ENCODE measurements around the gene TRPC6. TPM values are rescaled to one million over a fixed set of nuclear protein-coding genes. Genes with fewer than 3 reads are reported as not detected.

TRPC6 gene
- total RNA-seq, 1 experiment from 2014 or later, result 1.3 TPM

DNA sequence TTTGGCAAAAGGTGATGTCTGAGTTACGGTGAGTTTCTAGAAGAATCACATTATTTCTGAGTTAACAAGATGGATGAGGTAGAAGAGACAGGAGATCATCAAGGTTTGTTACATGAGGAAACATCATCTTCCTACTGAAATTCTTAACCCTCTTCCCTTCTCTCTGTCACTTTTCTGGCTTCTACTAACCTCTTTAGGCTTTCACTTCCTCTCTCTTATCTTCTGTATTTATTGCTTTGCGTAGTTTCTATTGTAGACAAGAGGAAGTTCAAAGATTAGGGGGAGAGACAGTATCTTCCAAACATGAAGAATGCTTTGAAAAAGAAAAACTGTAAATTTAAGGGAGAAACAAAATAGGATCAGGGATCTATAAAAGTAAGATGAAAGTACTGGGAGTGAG lies 75.4 kb downstream of the TRPC6 start:
- no peak overlapping the region for H3K4me3 Mint-ChIP-seq
- no peaks in the 10 kb centered on the region for H3K36me3 Mint-ChIP-seq
- peaks cover 5% of the 10 kb centered on the region for H3K9me3 Mint-ChIP-seq
- H3K27ac Mint-ChIP-seq, result no peak overlapping the region
- no peak for DNase-seq (ENCODE audit: low spot score)
- H3K4me1 Mint-ChIP-seq, result peaks cover 12% of the 10 kb centered on the region
- POLR2A ChIA-PET, result no interaction called here
- CTCF ChIA-PET, result no interaction called here
- TF ChIP-seq, protein P1, sequence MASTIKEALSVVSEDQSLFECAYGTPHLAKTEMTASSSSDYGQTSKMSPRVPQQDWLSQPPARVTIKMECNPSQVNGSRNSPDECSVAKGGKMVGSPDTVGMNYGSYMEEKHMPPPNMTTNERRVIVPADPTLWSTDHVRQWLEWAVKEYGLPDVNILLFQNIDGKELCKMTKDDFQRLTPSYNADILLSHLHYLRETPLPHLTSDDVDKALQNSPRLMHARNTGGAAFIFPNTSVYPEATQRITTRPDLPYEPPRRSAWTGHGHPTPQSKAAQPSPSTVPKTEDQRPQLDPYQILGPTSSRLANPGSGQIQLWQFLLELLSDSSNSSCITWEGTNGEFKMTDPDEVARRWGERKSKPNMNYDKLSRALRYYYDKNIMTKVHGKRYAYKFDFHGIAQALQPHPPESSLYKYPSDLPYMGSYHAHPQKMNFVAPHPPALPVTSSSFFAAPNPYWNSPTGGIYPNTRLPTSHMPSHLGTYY (CRISPR knock-in tag; IDR thresholded peaks at IDR 0.05), result no peak
- TF ChIP-seq EMX1 (CRISPR knock-in tag; IDR thresholded peaks at IDR 0.05) (no peak), ATF1 (CRISPR knock-in tag; IDR thresholded peaks at IDR 0.05) (no peak), SOX15 (CRISPR knock-in tag; IDR thresholded peaks at IDR 0.05) (no peak), ETV6 (CRISPR knock-in tag; IDR thresholded peaks at IDR 0.05) (no peak), FOXP1 (CRISPR knock-in tag; IDR thresholded peaks at IDR 0.05; ENCODE audit: borderline replicate concordance) (no peak), FOXJ3 (CRISPR knock-in tag; IDR thresholded peaks at IDR 0.05; ENCODE audit: borderline replicate concordance) (no peak), ELF4 (CRISPR knock-in tag; IDR thresholded peaks at IDR 0.05; ENCODE audit: low read depth) (no peak), ZNF671 (CRISPR knock-in tag; IDR thresholded peaks at IDR 0.05) (no peak), KAT7 (CRISPR knock-in tag; IDR thresholded peaks at IDR 0.05; ENCODE audit: borderline replicate concordance) (no peak), ZNF396 (CRISPR knock-in tag; IDR thresholded peaks at IDR 0.05; ENCODE audit: borderline replicate concordance) (no peak), ZNF423 (CRISPR knock-in tag; IDR thresholded peaks at IDR 0.05) (no peak)
- TF ChIP-seq, protein P2, sequence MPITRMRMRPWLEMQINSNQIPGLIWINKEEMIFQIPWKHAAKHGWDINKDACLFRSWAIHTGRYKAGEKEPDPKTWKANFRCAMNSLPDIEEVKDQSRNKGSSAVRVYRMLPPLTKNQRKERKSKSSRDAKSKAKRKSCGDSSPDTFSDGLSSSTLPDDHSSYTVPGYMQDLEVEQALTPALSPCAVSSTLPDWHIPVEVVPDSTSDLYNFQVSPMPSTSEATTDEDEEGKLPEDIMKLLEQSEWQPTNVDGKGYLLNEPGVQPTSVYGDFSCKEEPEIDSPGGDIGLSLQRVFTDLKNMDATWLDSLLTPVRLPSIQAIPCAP (CRISPR knock-in tag; IDR thresholded peaks at IDR 0.05), result no peak
- TF ChIP-seq, protein P3, sequence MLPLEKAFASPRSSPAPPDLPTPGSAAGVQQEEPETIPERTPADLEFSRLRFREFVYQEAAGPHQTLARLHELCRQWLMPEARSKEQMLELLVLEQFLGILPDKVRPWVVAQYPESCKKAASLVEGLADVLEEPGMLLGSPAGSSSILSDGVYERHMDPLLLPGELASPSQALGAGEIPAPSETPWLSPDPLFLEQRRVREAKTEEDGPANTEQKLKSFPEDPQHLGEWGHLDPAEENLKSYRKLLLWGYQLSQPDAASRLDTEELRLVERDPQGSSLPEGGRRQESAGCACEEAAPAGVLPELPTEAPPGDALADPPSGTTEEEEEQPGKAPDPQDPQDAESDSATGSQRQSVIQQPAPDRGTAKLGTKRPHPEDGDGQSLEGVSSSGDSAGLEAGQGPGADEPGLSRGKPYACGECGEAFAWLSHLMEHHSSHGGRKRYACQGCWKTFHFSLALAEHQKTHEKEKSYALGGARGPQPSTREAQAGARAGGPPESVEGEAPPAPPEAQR (CRISPR knock-in tag; IDR thresholded peaks at IDR 0.05), result no peak
- TF ChIP-seq, protein P4, sequence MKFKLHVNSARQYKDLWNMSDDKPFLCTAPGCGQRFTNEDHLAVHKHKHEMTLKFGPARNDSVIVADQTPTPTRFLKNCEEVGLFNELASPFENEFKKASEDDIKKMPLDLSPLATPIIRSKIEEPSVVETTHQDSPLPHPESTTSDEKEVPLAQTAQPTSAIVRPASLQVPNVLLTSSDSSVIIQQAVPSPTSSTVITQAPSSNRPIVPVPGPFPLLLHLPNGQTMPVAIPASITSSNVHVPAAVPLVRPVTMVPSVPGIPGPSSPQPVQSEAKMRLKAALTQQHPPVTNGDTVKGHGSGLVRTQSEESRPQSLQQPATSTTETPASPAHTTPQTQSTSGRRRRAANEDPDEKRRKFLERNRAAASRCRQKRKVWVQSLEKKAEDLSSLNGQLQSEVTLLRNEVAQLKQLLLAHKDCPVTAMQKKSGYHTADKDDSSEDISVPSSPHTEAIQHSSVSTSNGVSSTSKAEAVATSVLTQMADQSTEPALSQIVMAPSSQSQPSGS (CRISPR knock-in tag; IDR thresholded peaks at IDR 0.05; ENCODE audit: borderline replicate concordance, low read depth), result no peak
- TF ChIP-seq, protein P5, sequence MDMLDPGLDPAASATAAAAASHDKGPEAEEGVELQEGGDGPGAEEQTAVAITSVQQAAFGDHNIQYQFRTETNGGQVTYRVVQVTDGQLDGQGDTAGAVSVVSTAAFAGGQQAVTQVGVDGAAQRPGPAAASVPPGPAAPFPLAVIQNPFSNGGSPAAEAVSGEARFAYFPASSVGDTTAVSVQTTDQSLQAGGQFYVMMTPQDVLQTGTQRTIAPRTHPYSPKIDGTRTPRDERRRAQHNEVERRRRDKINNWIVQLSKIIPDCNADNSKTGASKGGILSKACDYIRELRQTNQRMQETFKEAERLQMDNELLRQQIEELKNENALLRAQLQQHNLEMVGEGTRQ (CRISPR knock-in tag; IDR thresholded peaks at IDR 0.05), result no peak
- TF ChIP-seq, protein P6, sequence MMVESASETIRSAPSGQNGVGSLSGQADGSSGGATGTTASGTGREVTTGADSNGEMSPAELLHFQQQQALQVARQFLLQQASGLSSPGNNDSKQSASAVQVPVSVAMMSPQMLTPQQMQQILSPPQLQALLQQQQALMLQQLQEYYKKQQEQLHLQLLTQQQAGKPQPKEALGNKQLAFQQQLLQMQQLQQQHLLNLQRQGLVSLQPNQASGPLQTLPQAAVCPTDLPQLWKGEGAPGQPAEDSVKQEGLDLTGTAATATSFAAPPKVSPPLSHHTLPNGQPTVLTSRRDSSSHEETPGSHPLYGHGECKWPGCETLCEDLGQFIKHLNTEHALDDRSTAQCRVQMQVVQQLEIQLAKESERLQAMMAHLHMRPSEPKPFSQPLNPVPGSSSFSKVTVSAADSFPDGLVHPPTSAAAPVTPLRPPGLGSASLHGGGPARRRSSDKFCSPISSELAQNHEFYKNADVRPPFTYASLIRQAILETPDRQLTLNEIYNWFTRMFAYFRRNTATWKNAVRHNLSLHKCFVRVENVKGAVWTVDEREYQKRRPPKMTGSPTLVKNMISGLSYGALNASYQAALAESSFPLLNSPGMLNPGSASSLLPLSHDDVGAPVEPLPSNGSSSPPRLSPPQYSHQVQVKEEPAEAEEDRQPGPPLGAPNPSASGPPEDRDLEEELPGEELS (CRISPR knock-in tag; IDR thresholded peaks at IDR 0.05), result no peak
- TF ChIP-seq, protein P7, sequence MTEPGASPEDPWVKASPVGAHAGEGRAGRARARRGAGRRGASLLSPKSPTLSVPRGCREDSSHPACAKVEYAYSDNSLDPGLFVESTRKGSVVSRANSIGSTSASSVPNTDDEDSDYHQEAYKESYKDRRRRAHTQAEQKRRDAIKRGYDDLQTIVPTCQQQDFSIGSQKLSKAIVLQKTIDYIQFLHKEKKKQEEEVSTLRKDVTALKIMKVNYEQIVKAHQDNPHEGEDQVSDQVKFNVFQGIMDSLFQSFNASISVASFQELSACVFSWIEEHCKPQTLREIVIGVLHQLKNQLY (CRISPR knock-in tag; IDR thresholded peaks at IDR 0.05), result no peak
- TF ChIP-seq, protein P8, sequence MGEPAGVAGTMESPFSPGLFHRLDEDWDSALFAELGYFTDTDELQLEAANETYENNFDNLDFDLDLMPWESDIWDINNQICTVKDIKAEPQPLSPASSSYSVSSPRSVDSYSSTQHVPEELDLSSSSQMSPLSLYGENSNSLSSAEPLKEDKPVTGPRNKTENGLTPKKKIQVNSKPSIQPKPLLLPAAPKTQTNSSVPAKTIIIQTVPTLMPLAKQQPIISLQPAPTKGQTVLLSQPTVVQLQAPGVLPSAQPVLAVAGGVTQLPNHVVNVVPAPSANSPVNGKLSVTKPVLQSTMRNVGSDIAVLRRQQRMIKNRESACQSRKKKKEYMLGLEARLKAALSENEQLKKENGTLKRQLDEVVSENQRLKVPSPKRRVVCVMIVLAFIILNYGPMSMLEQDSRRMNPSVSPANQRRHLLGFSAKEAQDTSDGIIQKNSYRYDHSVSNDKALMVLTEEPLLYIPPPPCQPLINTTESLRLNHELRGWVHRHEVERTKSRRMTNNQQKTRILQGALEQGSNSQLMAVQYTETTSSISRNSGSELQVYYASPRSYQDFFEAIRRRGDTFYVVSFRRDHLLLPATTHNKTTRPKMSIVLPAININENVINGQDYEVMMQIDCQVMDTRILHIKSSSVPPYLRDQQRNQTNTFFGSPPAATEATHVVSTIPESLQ (CRISPR knock-in tag; IDR thresholded peaks at IDR 0.05), result no peak
- ATAC-seq, result no peak
- no peaks in the 10 kb centered on the region for H3K27me3 Mint-ChIP-seq (ENCODE audit: low read depth)

Measured in WTC11 (cell line).